WERI-Rb-1 (cell line): Measurements from ENCODE around the gene DGLUCY.
"Not testable (repeated sequence)": the region's sequence is repeated elsewhere in the genome, so short reads cannot be mapped to it uniquely, and the experiment has no call there.

Source experiments
- DNase-seq: peaks from one replicate; pipeline ENCODE4 v3.0.0-alpha.2; 2020
- H3K27ac ChIP-seq: fragments of 250-450 bp; sonication (Bioruptor Pico); 2 replicates; pipeline ENCODE4 v1.5.1; 2020; ENCODE audit warnings: mild to moderate bottlenecking, moderate library complexity
- H3K27me3 ChIP-seq: fragments of 250-450 bp; sonication (Bioruptor Pico); 2 replicates; pipeline ENCODE4 v1.5.1; 2021; ENCODE audit warnings: mild to moderate bottlenecking, low read depth, moderate library complexity; ENCODE audit not compliant: insufficient read depth, severe bottlenecking
- H3K36me3 ChIP-seq: fragments of 250-450 bp; sonication (Bioruptor Pico); 2 replicates; pipeline ENCODE4 v1.5.1; 2020; ENCODE audit warnings: mild to moderate bottlenecking, moderate library complexity
- H3K4me3 ChIP-seq: 2 replicates; pipeline ENCODE4 v1.5.1; 2011; ENCODE audit warnings: low read depth, mild to moderate bottlenecking, control low read depth, low read length
- H3K9me3 ChIP-seq: fragments of 250-450 bp; sonication (Bioruptor Pico); 2 replicates; pipeline ENCODE4 v1.5.1; 2021; ENCODE audit warnings: mild to moderate bottlenecking, moderate library complexity; ENCODE audit not compliant: severe bottlenecking
- TF ChIP-seq, protein P1 (sequence below): IDR thresholded peaks from 2 replicates; pipeline ENCODE4 v1.5.1; 2011; ENCODE audit warnings: low read depth, mild to moderate bottlenecking, control low read depth, inconsistent platforms, low read length

DGLUCY gene

DNA sequence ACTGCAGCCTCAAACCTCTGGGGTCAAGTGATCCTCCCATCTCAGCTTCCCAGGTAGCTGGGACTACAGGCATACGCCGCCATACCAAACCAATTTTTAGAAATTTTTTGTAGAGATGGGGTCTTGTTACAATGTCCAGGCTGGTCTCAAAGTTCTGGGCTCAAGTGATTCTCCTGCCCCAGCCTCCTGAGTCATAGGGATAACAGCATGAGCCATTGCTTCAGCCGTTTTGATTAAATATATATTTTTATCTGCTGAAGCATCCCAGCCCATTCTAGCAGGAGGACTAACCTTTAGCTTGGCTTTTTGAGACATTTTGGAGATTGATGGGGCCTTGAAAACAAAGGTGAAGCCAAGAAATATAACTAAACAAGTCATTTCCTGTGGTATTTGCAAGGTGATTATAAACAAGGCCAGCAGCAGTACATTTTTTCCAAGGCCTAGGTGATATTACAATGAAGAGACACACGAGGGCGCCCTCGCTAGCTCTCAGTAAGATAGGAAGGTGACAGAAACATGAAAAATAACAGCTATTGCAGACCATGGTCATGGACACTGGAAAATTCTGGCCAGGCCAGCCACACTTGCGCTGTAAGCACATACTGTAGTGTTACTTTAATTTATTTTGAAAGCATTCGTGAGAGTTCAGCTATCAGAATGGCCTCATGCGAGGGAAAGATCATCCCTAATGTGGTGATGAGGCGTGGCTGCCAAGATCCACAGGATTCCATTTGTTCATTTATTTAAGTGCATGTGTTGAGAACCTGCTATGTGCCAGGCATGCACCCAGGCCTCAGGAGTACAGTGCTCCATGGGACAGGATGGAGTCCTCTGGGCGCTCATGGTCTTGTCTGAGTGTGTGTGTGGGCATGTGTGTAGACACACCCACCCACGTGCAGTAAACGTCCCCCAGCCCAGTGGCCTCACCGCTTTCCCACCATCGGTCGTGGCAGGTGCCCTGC lies 63.5 kb downstream of the DGLUCY start:
- Histone ChIP-seq H3K4me3 (no peak overlapping the region), H3K27me3 (no peaks in the 10 kb centered on the region), H3K9me3 (no peaks in the 10 kb centered on the region), H3K36me3 (no peaks in the 10 kb centered on the region), H3K27ac (no peak overlapping the region)
- TF ChIP-seq, protein P1, sequence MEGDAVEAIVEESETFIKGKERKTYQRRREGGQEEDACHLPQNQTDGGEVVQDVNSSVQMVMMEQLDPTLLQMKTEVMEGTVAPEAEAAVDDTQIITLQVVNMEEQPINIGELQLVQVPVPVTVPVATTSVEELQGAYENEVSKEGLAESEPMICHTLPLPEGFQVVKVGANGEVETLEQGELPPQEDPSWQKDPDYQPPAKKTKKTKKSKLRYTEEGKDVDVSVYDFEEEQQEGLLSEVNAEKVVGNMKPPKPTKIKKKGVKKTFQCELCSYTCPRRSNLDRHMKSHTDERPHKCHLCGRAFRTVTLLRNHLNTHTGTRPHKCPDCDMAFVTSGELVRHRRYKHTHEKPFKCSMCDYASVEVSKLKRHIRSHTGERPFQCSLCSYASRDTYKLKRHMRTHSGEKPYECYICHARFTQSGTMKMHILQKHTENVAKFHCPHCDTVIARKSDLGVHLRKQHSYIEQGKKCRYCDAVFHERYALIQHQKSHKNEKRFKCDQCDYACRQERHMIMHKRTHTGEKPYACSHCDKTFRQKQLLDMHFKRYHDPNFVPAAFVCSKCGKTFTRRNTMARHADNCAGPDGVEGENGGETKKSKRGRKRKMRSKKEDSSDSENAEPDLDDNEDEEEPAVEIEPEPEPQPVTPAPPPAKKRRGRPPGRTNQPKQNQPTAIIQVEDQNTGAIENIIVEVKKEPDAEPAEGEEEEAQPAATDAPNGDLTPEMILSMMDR, result peak; percentile 67
- peak; percentile 52 for DNase-seq

DNA sequence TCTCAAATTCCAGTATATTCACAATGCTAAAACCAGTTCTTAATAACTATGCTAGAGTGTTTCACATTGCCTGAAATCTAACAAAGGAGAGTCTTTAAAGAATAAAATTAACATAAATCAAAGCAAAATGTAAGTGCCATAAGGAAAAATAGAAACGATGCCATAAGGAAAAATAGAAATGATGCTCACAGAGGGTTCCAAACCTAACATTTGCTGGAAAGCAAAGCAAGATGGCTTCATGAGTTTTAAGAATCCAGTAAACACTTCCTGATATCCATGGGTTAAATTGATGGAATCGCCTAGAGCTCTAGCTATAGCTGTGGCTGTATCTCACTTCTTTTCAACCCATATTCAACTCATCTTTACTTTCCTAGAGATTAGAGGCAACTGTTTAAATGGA lies 66.7 kb downstream of the DGLUCY start:
- H3K27ac ChIP-seq, result no peak overlapping the region
- no peak for DNase-seq
- no peaks in the 10 kb centered on the region for H3K36me3 ChIP-seq
- no peak overlapping the region for H3K4me3 ChIP-seq
- H3K9me3 ChIP-seq, result no peaks in the 10 kb centered on the region
- H3K27me3 ChIP-seq, result no peaks in the 10 kb centered on the region
- TF ChIP-seq, protein P1, result no peak

DNA sequence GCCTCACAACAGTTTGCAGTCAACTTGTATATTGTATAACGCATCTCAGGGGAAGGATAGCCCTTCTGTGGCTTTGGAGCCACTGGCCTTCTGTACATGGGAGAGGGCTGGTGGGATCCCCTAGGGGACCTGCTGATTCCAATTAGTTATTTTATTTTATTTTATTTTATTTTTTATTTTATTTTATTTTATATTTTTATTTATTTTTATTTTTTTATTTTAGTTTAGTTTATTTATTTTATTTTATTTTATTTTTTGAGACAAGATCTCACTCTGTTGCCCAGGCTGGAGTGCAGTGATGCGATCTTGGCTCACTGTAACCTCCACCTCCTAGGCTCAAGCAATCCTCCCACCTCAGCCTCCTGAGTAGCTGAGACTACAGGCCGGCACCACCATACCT lies 68.9 kb downstream of the DGLUCY start:
- not testable (repeated sequence) for H3K27ac ChIP-seq, H3K9me3 ChIP-seq, H3K4me3 ChIP-seq, DNase-seq, H3K27me3 ChIP-seq, H3K36me3 ChIP-seq

DNA sequence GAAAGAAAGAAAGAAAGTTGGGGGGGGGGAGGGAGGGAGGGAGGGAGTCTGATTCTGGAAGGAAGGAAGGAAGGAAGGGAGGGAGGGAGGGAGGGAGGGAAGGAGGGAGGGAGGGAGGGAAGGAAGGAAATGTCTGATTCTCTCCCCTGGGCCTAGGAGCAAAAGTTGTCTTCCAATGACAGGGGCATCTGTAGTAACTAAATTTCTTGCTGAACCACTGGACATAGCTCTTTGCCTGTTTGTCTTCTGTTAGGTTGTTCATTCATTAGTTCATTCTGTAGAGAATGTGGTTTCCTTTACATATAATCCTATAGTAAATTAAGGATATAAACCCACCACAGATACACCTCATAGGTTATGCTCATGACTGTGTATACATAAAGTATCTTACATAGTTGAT lies 70.7 kb downstream of the DGLUCY start:
- Histone ChIP-seq H3K27ac (no peak overlapping the region), H3K4me3 (no peak overlapping the region), H3K36me3 (peaks cover 6% of the 10 kb centered on the region; the same call in 1 of the 2 replicates), H3K27me3 (no peaks in the 10 kb centered on the region), H3K9me3 (no peaks in the 10 kb centered on the region)
- TF ChIP-seq, protein P1, result no peak
- no peak for DNase-seq

DNA sequence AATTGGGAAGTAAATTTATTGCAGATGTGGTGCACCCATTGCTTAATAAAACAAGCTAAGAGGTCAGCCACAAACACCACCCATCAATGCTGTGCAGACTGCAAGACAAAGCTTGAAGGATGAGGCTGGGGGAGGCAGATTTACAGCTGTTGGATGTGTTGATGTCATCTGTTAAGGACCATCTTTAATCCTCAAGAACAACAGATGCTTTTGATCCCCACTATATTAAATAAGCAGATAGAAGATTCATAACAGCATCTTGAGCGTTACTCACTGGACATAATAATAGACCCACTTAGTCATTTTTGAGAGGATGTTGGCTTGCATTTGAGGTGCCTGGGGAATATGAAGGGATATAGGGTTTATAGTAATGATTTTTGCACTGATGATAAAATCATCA lies 71.8 kb downstream of the DGLUCY start:
- TF ChIP-seq, protein P1, result no peak
- Histone ChIP-seq H3K4me3 (no peak overlapping the region), H3K9me3 (no peaks in the 10 kb centered on the region), H3K27me3 (no peaks in the 10 kb centered on the region), H3K27ac (no peak overlapping the region), H3K36me3 (peaks cover 6% of the 10 kb centered on the region; the same call in 1 of the 2 replicates)
- DNase-seq, result no peak

DNA sequence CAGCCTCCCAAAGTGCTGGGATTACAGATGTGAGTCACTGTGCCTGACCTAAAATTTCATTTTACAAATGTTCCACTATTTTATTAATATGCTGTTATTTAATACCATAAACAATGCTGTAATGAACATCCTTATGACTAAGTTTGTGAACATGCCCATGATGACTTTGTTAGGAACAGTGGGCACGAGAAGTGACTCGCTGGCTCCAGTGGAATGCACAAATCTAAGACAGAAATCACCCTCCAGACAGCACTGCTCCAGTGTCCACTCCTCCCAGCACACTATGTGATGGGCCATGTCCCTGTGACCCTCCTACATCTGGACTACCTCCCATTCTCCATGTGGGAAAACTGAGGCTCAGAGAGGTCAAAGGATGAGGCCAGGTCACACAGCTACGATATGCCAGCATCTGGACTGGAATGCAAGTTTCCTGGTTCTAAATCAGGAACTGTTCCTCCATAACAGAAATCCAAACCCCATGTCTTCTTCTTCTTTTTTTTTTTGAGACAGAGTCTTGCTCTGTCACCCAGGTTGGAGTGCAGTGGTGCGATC lies 72.7 kb downstream of the DGLUCY start:
- Histone ChIP-seq H3K27me3 (no peaks in the 10 kb centered on the region), H3K27ac (no peak overlapping the region)
- TF ChIP-seq, protein P1, result no peak

More for the DNA sequence above, 72.7 kb downstream of the DGLUCY start:
- Histone ChIP-seq H3K4me3 (no peak overlapping the region), H3K9me3 (no peaks in the 10 kb centered on the region), H3K36me3 (peaks cover 6% of the 10 kb centered on the region; the same call in 1 of the 2 replicates)
- DNase-seq, result no peak
